K562 (cell line): ENCODE measurements around the gene CCNL2. TPM values are rescaled to one million over a fixed set of nuclear protein-coding genes. Genes with fewer than 3 reads are reported as not detected.
A peak's percentile ranks its signal among the peaks of the same experiment; 100 is the strongest.

Source experiments
- CSDE1 ChIP-seq, 2 experiments: fragments of 450-650 bp; IDR thresholded peaks; 2 replicates each; pipeline ENCODE4 v1.6.1; 2016; ENCODE audit warnings: mild to moderate bottlenecking in 1 of 2
- FOXJ3 ChIP-seq: sonication (generic); formaldehyde crosslinking; IDR thresholded peaks from 2 replicates; pipeline ENCODE4 v1.4.0; 2020; ENCODE audit warnings: mild to moderate bottlenecking, missing genetic modification reagents
- NCOA1 ChIP-seq: fragments of 450-650 bp; IDR thresholded peaks from 2 replicates; pipeline ENCODE4 v1.6.1; 2016; ENCODE audit warnings: low read depth
- RBM22 ChIP-seq: fragments of 200-400 bp; formaldehyde crosslinking; IDR thresholded peaks from 2 replicates; pipeline ENCODE4 v1.6.1; 2018; ENCODE audit warnings: low read length, low read depth; ENCODE audit not compliant: poor library complexity, severe bottlenecking
- SAFB2 ChIP-seq: fragments of 200-400 bp; formaldehyde crosslinking; IDR thresholded peaks from 2 replicates; pipeline ENCODE4 v1.6.1; 2018; ENCODE audit warnings: borderline replicate concordance, low read length, low read depth, moderate library complexity; ENCODE audit not compliant: severe bottlenecking
- TARDBP ChIP-seq: fragments of 450-650 bp; IDR thresholded peaks from 2 replicates; pipeline ENCODE4 v1.6.1; 2016
- ZBTB1 ChIP-seq: sonication (generic); formaldehyde crosslinking; IDR thresholded peaks from 2 replicates; pipeline ENCODE4 v1.8.1; 2023; ENCODE audit warnings: missing genetic modification reagents, low read depth, mild to moderate bottlenecking, borderline replicate concordance
- ZNF165 ChIP-seq: fragments of 250-450 bp; sonication (Bioruptor Pico); IDR thresholded peaks from 2 replicates; pipeline ENCODE4 v1.4.0; 2020; ENCODE audit warnings: borderline replicate concordance
- ZNF232 ChIP-seq: sonication (generic); formaldehyde crosslinking; IDR thresholded peaks from 2 replicates; pipeline ENCODE4 v1.8.0; 2022; ENCODE audit warnings: mild to moderate bottlenecking, missing genetic modification reagents
- ZNF717 ChIP-seq: fragments of 250-450 bp; sonication (Bioruptor Pico); IDR thresholded peaks from 2 replicates; pipeline ENCODE4 v1.5.0; 2021
- polyA plus RNA-seq, 8 experiments: library from polyadenylated mRNA; depleted of rRNA in 4 of 8; stranded (reverse) in 5 of 8; unstranded in 3 of 8; fragments of >200 nt; fragmentation: Nextera tagmentation in 2 of 8; fragmentation: Illumina TruSeq in 1 of 8; extraction: Ambion mirVana in 2 of 8; extraction: Trizol in 1 of 8; gene quantifications; 2 replicates each; pipeline versions ENCODE4 v1.2.1 to v1.2.3, GENCODE V29; 2011 to 2014; ENCODE audit warnings: inconsistent platforms in 1 of 8, missing spikeins in 1 of 8
- total RNA-seq, 7 experiments: library from RNA; depleted of rRNA in 6 of 7; stranded (reverse); fragments of >200 nt in 6 of 7; fragmentation: Illumina TruSeq in 2 of 7; extraction: Trizol in 2 of 7; gene quantifications; 2 replicates each; pipeline versions ENCODE4 v1.2.1 to v1.2.3, GENCODE V29; 2011 to 2021; ENCODE audit warnings: low replicate concordance in 1 of 7
- TF ChIP-seq, protein P1 (sequence below): fragments of 200-800 bp; sonication (Bioruptor generic); IDR thresholded peaks from 2 replicates; pipeline ENCODE4 v1.6.1; 2016; ENCODE audit warnings: missing genetic modification characterization, missing compliant biosample characterization
- TF ChIP-seq, protein P2 (sequence below): fragments of 450-650 bp; IDR thresholded peaks from 2 replicates; pipeline ENCODE4 v1.6.1; 2016

The CCNL2 gene
- total and polyA plus RNA-seq, 9 of the 15 experiments (the other 6 are each of a cell fraction or from before 2014, with no cell fraction given), result 2.8 to 287 (median 94.5) TPM

DNA sequence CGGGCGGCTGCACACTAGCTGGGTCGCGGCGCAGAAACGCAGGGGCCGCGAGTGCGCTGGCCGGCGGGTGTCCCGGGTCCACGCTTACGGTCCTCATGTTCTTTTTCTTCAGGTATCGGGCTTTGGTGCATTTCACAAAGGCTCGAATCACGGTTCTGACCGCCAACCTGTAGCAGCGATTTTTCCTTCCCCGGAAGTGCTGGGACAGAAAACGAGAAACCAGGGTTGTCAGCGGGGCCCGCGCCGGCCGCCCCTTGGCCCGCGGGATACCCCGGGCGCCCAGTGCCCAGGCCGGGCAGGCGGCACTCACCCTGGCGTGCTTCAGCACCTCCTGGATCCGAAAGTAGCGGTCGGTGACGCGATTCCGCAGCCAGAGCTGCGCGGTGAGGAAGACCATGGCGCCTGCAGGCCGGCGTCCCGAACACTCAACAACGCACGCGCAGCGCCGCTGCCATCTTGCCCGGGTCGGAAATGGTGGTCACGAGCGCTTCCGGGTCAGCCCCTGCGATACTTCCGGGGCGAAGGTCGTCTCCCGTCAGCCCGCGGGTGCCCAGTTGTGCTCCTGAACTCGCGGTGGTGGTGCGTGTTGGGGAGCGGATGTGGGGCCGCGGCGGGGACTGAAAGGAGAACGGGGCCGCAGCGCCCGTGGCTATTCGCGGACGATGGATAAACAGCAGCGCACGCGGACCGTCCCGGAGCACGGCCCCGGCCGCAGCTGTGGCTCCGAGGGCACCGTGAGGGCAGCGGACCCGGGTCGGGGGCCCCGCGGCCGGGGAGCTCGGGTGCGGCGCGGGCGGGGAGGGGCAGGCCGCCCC, 7.9 kb upstream of the CCNL2 start, which contains the start of gene MRPL20 (continued):
- TF ChIP-seq, protein P1, sequence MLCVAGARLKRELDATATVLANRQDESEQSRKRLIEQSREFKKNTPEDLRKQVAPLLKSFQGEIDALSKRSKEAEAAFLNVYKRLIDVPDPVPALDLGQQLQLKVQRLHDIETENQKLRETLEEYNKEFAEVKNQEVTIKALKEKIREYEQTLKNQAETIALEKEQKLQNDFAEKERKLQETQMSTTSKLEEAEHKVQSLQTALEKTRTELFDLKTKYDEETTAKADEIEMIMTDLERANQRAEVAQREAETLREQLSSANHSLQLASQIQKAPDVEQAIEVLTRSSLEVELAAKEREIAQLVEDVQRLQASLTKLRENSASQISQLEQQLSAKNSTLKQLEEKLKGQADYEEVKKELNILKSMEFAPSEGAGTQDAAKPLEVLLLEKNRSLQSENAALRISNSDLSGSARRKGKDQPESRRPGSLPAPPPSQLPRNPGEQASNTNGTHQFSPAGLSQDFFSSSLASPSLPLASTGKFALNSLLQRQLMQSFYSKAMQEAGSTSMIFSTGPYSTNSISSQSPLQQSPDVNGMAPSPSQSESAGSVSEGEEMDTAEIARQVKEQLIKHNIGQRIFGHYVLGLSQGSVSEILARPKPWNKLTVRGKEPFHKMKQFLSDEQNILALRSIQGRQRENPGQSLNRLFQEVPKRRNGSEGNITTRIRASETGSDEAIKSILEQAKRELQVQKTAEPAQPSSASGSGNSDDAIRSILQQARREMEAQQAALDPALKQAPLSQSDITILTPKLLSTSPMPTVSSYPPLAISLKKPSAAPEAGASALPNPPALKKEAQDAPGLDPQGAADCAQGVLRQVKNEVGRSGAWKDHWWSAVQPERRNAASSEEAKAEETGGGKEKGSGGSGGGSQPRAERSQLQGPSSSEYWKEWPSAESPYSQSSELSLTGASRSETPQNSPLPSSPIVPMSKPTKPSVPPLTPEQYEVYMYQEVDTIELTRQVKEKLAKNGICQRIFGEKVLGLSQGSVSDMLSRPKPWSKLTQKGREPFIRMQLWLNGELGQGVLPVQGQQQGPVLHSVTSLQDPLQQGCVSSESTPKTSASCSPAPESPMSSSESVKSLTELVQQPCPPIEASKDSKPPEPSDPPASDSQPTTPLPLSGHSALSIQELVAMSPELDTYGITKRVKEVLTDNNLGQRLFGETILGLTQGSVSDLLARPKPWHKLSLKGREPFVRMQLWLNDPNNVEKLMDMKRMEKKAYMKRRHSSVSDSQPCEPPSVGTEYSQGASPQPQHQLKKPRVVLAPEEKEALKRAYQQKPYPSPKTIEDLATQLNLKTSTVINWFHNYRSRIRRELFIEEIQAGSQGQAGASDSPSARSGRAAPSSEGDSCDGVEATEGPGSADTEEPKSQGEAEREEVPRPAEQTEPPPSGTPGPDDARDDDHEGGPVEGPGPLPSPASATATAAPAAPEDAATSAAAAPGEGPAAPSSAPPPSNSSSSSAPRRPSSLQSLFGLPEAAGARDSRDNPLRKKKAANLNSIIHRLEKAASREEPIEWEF (CRISPR knock-in tag), result no peak
- TF ChIP-seq CSDE1 (IDR thresholded peaks at IDR 0.05) (peak in 1 of 2 experiments; percentile 29; a peak in 1 of 4 replicates), ZBTB1 (CRISPR knock-in tag) (no peak), ZNF165 (CRISPR knock-in tag) (no peak), ZNF232 (CRISPR knock-in tag) (no peak), NCOA1 (peak; percentile 69; the same call in 1 of the 2 replicates), SAFB2 (no peak), FOXJ3 (CRISPR knock-in tag) (no peak), ZNF717 (CRISPR knock-in tag) (no peak), TARDBP (no peak; the same call in 1 of the 2 replicates), RBM22 (peak; percentile 38)
- TF ChIP-seq, protein P2, sequence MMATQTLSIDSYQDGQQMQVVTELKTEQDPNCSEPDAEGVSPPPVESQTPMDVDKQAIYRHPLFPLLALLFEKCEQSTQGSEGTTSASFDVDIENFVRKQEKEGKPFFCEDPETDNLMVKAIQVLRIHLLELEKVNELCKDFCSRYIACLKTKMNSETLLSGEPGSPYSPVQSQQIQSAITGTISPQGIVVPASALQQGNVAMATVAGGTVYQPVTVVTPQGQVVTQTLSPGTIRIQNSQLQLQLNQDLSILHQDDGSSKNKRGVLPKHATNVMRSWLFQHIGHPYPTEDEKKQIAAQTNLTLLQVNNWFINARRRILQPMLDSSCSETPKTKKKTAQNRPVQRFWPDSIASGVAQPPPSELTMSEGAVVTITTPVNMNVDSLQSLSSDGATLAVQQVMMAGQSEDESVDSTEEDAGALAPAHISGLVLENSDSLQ, result peak; percentile 87
